H1 (cell line): ENCODE measurements around the gene SLC22A2. TPM values are rescaled to one million over a fixed set of nuclear protein-coding genes. Genes with fewer than 3 reads are reported as not detected.

Experiments
- CHD7 ChIP-seq: fragments of 300-600 bp; sonication (generic); IDR thresholded peaks from 2 replicates; pipeline ENCODE4 v1.7.1; 2012; ENCODE audit warnings: low read length, moderate library complexity, mild to moderate bottlenecking, inconsistent platforms; ENCODE audit not compliant: insufficient replicate concordance
- TEAD4 ChIP-seq: IDR thresholded peaks from 2 replicates; pipeline ENCODE4 v1.6.1; 2012; ENCODE audit warnings: low read depth, low read length, inconsistent platforms, mixed read lengths
- polyA plus RNA-seq, 7 experiments: library from polyadenylated mRNA; depleted of rRNA in 3 of 7; stranded (reverse) in 5 of 7; unstranded in 2 of 7; fragments of >200 nt in 5 of 7; fragments of 200-250 nt in 2 of 7; gene quantifications; 1 replicate in 5 of 7; 2 replicates in 1 of 7; 4 replicates in 1 of 7; pipeline versions ENCODE4 v1.2.1 to v1.2.3, GENCODE V29; 2011 to 2013; ENCODE audit warnings: missing spikeins in 2 of 7, mixed read lengths in 2 of 7
- total RNA-seq: library from RNA; stranded (reverse); fragmentation: NEBNext Ultra II Directional; extraction: Animal tissue kit (Norgen Biotek cat#: 25700); gene quantifications from 2 replicates; pipeline ENCODE4 v1.2.1, GENCODE V29; 2021

SLC22A2 gene
- total and polyA plus RNA-seq, 2 of the 8 experiments (the other 6 are each of a cell fraction or from before 2014, with no cell fraction given) = 0.23 to 1.4 TPM

DNA sequence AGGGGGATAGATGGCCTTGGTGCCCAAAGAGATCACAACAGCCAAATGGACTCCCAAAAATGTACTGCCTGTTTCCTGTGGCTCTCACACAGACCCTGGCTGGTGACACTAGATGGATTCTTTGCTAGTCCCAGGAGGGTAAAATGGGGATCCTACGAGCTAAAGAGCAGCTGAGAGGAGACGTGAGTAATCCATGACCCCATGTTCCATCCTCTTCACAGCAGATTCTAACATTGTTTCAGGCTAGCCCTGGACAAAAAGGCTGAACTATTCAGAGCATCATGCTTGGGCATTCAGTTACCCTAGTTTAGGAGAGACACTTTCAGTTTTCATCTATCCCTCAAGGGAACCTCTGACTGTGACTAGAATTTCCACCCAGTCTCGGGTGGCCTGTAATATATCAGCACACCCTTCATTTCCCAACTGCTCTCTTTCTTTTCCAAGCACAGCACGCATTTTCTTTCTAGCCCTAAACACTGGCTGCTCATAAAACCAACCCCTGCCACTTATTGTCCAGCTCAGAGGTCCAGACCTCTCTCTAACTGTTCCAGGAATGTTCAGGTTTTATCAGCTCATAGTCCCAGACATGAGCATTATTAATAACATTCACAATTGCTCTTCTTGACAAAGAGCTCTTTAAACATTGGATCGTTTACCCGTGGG lies 88.5 kb downstream of the SLC22A2 start (continued):
- TF ChIP-seq CHD7 (no peak), TEAD4 (no peak)
